Endothelial cell of umbilical vein (primary cell): Measurements from ENCODE around the gene SETD1A. TPM values are rescaled to one million over a fixed set of nuclear protein-coding genes. Genes with fewer than 3 reads are reported as not detected.

ENCODE experiments used
- BruUV-seq: library from RNA; stranded (reverse); fragments of 400-500 nt; replicated peaks from 2 replicates; lab custom pipeline; 2021; lab: Mats Ljungman, UMichigan
- CTCF ChIA-PET: fragments of 300-600, 350-600 bp; sonication (Branson Sonifier 250); formaldehyde crosslinking; loops from one replicate; lab custom pipeline; 2021; ENCODE audit warnings: antibody characterized with exemption, inconsistent platforms; lab: Charles Lee
- POLR2A ChIA-PET: fragments of 300-600, 350-600 bp; sonication (Branson Sonifier 250); formaldehyde crosslinking; loops from one replicate; lab custom pipeline; 2021; ENCODE audit warnings: antibody characterized with exemption, inconsistent platforms; lab: Charles Lee
- DNase-seq: peaks from one replicate; pipeline ENCODE4 v3.0.0-alpha.2; 2011; ENCODE audit warnings: low read depth, low spot score
- FAIRE-seq: peaks from 2 replicates; lab custom pipeline; 2011; peaks lifted over from hg19 to GRCh38; lab: Jason Lieb, UNC
- H2AFZ ChIP-seq: 2 replicates; pipeline ENCODE4 v1.6.0; 2012; ENCODE audit warnings: low read depth, low read length, control low read depth, inconsistent platforms
- H3K27ac ChIP-seq: 2 replicates; pipeline ENCODE4 v1.5.1; 2011; ENCODE audit warnings: low read depth, mild to moderate bottlenecking, control low read depth, low read length, moderate library complexity; ENCODE audit not compliant: insufficient read depth
- H3K27me3 ChIP-seq, 2 experiments: 2 replicates each; pipeline versions ENCODE4 v1.6.0 to v1.6.1; 2011; ENCODE audit warnings: low read length in 2 of 2, mixed read lengths in 1 of 2; ENCODE audit not compliant: control insufficient read depth in 2 of 2, insufficient read depth in 2 of 2
- H3K36me3 ChIP-seq, 2 experiments: 2 replicates in 1 of 2; 3 replicates in 1 of 2; pipeline ENCODE4 v1.5.1; 2011; ENCODE audit warnings: low read length in 2 of 2, mild to moderate bottlenecking in 1 of 2, moderate library complexity in 1 of 2; ENCODE audit not compliant: control insufficient read depth in 2 of 2, insufficient read depth in 2 of 2; ENCODE audit errors: extremely low read depth in 1 of 2
- H3K4me1 ChIP-seq: 3 replicates; pipeline ENCODE4 v1.5.1; 2011; ENCODE audit warnings: mild to moderate bottlenecking, low read length; ENCODE audit not compliant: control insufficient read depth, insufficient read depth; ENCODE audit errors: extremely low read depth
- H3K4me2 ChIP-seq: 2 replicates; pipeline ENCODE4 v1.6.1; 2011; ENCODE audit warnings: low read length, control low read depth, mixed read lengths; ENCODE audit not compliant: insufficient read depth
- H3K4me3 ChIP-seq, 3 experiments: fragments of 200-600 bp in 1 of 3; sonication (generic), shearing (Covaris generic) in 1 of 3; replicated peaks in 1 of 3; 2 replicates each; pipeline ENCODE4 v1.5.1; 2011 to 2016; ENCODE audit warnings: control low read depth in 3 of 3, low read length in 3 of 3, mild to moderate bottlenecking in 2 of 3, inconsistent platforms in 1 of 3, low read depth in 1 of 3, moderate library complexity in 1 of 3; ENCODE audit not compliant: insufficient read depth in 1 of 3
- H3K79me2 ChIP-seq: 2 replicates; pipeline ENCODE4 v1.6.0; 2012; ENCODE audit warnings: low read length, inconsistent platforms; ENCODE audit not compliant: control insufficient read depth, insufficient read depth
- H3K9ac ChIP-seq: replicated peaks from 2 replicates; pipeline ENCODE3; 2011; ENCODE audit warnings: low read length, control low read depth; ENCODE audit not compliant: insufficient read depth; ENCODE audit errors: extremely low read depth
- H3K9me1 ChIP-seq: replicated peaks from 3 replicates; pipeline ENCODE4 v1.6.0; 2011; ENCODE audit warnings: mild to moderate bottlenecking, low read length; ENCODE audit not compliant: control insufficient read depth, insufficient read depth; ENCODE audit errors: extremely low read depth
- H3K9me3 ChIP-seq: replicated peaks from 2 replicates; pipeline ENCODE4 v1.5.1; 2012; ENCODE audit warnings: low read length, inconsistent platforms; ENCODE audit not compliant: control insufficient read depth, insufficient read depth
- H4K20me1 ChIP-seq: replicated peaks from 2 replicates; pipeline ENCODE3; 2011; ENCODE audit warnings: mild to moderate bottlenecking, low read length; ENCODE audit not compliant: control insufficient read depth, insufficient read depth; ENCODE audit errors: extremely low read depth
- EZH2 ChIP-seq: IDR thresholded peaks from 2 replicates; pipeline ENCODE4 v1.6.1; 2012; ENCODE audit warnings: borderline replicate concordance, low read depth, mild to moderate bottlenecking, moderate library complexity, low read length, inconsistent platforms; ENCODE audit not compliant: severe bottlenecking
- FOS ChIP-seq: IDR thresholded peaks from 2 replicates; pipeline ENCODE4 v1.6.1; 2011; ENCODE audit warnings: mild to moderate bottlenecking, low read length, moderate library complexity, borderline replicate concordance; ENCODE audit not compliant: insufficient read depth
- GATA2 ChIP-seq: IDR thresholded peaks from 2 replicates; pipeline ENCODE4 v1.7.0; 2011; ENCODE audit warnings: low read depth, mild to moderate bottlenecking, moderate library complexity, mixed read lengths, low read length; ENCODE audit not compliant: insufficient read length, insufficient read depth
- JUN ChIP-seq: IDR thresholded peaks from 2 replicates; pipeline ENCODE4 v1.6.1; 2011; ENCODE audit warnings: borderline replicate concordance, low read depth; ENCODE audit not compliant: insufficient read length, insufficient read depth
- MYC ChIP-seq: IDR thresholded peaks from one replicate; pipeline ENCODE4 v1.6.1; 2011; ENCODE audit warnings: mild to moderate bottlenecking, low read depth, low read length
- POLR2A ChIP-seq: IDR thresholded peaks from 2 replicates; pipeline ENCODE4 v1.6.1; 2012; ENCODE audit warnings: low read depth, mild to moderate bottlenecking, control low read depth, low read length
- POLR2AphosphoS5 ChIP-seq: IDR thresholded peaks from 2 replicates; pipeline ENCODE4 v1.6.1; 2012; ENCODE audit warnings: low read depth, mild to moderate bottlenecking, control low read depth, low read length, moderate library complexity; ENCODE audit not compliant: insufficient read depth
- dilution Hi-C: fragments of 300-500 bp; cut with MboI; formaldehyde crosslinking; loops from one replicate; pipeline ENCODE4 v1.15.0; 2019; ENCODE audit warnings: low sequenced_read_pairs; ENCODE audit not compliant: extremely low pct_ligation_motif_present
- intact Hi-C: fragments of 100-400 bp; cut with micrococcal nuclease; formaldehyde crosslinking; loops from one replicate; pipeline ENCODE4 v1.10.0; 2022
- polyA plus RNA-seq, 4 experiments: library from polyadenylated mRNA; depleted of rRNA in 3 of 4; stranded (reverse) in 3 of 4; unstranded in 1 of 4; fragments of >200 nt; gene quantifications; 2 replicates each; pipeline versions ENCODE4 v1.2.1 to v1.2.3, GENCODE V29; 2011 to 2012; ENCODE audit warnings: missing spikeins in 1 of 4
- total RNA-seq: library from RNA; stranded (reverse); gene quantifications from 2 replicates; pipeline ENCODE4 v1.2.3, GENCODE V29; 2021
- TF ChIP-seq, protein P1 (sequence below): IDR thresholded peaks from 2 replicates; pipeline ENCODE4 v1.6.1; 2011; ENCODE audit not compliant: insufficient read depth, insufficient read length
- TF ChIP-seq, protein P2 (sequence below), 2 donors: IDR thresholded peaks; 1 replicate in 1 of 2; 2 replicates in 1 of 2; pipeline ENCODE4 v1.5.1; 2011; ENCODE audit warnings: low read length in 2 of 2, mild to moderate bottlenecking in 2 of 2, moderate library complexity in 2 of 2, control low read depth in 1 of 2, inconsistent platforms in 1 of 2, low read depth in 1 of 2; ENCODE audit not compliant: insufficient read depth in 1 of 2; ENCODE audit errors: extremely low read depth in 1 of 2

Gene SETD1A
- total and polyA plus RNA-seq, 2 donors (not counting 3 experiments of a cell fraction or from before 2014, with no cell fraction given) = 3.5 to 21.3 TPM

DNA sequence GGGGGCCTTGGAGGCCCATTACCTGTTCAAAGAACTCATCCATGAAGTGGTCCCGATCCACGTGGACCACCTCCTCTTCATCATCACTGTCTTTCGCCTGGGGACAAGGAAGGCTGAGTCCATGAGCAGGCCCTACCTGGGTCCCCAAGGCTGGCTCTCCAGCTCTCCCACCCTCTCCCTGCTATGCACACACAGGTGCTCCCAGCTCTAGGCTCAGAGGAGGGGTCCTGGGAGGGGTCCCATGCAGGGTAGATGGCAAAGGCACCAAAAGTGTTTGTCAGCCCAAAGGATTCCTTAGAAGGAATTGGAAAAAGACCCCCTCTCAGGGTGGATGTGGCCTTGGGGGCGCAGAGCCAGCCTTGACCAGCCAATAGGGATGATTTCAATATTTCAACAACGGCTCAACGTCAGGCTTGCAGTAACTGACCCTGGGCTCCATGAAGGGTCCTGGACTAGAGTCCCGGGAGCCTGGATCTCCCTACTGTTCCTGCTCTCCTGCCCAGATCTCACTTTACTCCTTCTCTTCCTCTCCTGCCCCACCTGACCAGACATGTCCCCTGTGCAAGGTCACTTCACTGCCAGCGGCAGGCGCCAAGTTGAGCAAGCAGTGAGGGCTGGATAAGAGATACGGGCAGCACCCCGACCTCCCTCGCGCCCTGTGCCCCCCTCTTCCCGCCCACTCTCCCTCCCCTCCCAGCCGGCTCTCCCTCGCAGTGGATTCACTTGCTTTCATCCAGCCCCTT lies 44.1 kb downstream of the SETD1A start:
- TF ChIP-seq FOS (no peak), MYC (no peak), GATA2 (no peak), POLR2AphosphoS5 (no peak), EZH2 (no peak), POLR2A (no peak), JUN (no peak)
- TF ChIP-seq, protein P1, sequence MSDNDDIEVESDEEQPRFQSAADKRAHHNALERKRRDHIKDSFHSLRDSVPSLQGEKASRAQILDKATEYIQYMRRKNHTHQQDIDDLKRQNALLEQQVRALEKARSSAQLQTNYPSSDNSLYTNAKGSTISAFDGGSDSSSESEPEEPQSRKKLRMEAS = no peak
- TF ChIP-seq, protein P2, sequence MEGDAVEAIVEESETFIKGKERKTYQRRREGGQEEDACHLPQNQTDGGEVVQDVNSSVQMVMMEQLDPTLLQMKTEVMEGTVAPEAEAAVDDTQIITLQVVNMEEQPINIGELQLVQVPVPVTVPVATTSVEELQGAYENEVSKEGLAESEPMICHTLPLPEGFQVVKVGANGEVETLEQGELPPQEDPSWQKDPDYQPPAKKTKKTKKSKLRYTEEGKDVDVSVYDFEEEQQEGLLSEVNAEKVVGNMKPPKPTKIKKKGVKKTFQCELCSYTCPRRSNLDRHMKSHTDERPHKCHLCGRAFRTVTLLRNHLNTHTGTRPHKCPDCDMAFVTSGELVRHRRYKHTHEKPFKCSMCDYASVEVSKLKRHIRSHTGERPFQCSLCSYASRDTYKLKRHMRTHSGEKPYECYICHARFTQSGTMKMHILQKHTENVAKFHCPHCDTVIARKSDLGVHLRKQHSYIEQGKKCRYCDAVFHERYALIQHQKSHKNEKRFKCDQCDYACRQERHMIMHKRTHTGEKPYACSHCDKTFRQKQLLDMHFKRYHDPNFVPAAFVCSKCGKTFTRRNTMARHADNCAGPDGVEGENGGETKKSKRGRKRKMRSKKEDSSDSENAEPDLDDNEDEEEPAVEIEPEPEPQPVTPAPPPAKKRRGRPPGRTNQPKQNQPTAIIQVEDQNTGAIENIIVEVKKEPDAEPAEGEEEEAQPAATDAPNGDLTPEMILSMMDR (IDR thresholded peaks at IDR 0.05; ENCODE audit: extremely low read depth in 1 of 2, insufficient read depth in 1 of 2, low read depth in 1 of 2, low read length in 2 of 2) = no peak
- no peaks in the 10 kb centered on the region for H3K9me1 ChIP-seq
- H3K4me3 ChIP-seq = no peak overlapping the region
- no peak overlapping the region for H3K9ac ChIP-seq
- no peaks in the 10 kb centered on the region for H3K4me1 ChIP-seq
- H3K27me3 ChIP-seq = peaks cover 0 to 2% of the 10 kb centered on the region in 2 experiments
- no peaks in the 10 kb centered on the region for H3K36me3 ChIP-seq
- ChIA-PET CTCF (interaction anchor here (1.1 kb wide), 1 partner anchor 17 kb away, joined by 3 read pairs; the partner anchor contains the start of gene HSD3B7), POLR2A (no interaction called here)
- no peak overlapping the region for H3K27ac ChIP-seq
- H3K9me3 ChIP-seq = no peaks in the 10 kb centered on the region
- intact Hi-C loops = no loop called here
- FAIRE-seq (no peak), DNase-seq (no peak)
- no peaks in the 10 kb centered on the region for H4K20me1 ChIP-seq
- no peak overlapping the region for H2AFZ ChIP-seq
- no peaks in the 10 kb centered on the region for H3K79me2 ChIP-seq
- H3K4me2 ChIP-seq = no peak overlapping the region
- BruUV-seq = no TSS peak
- dilution Hi-C loops = no loop called here
